WTC11 (cell line): ENCODE results near the gene B3GNT9. TPM values are rescaled to one million over a fixed set of nuclear protein-coding genes. Genes with fewer than 3 reads are reported as not detected.
A peak's percentile ranks its signal among the peaks of the same experiment; 100 is the strongest.

Source experiments
- ATAC-seq: fragments of 200-7000 bp; cut with Tn5 transposase; 2 replicates; pipeline ENCODE4 v1.10.0; 2021; ENCODE audit warnings: mild to moderate bottlenecking, moderate library complexity
- CTCF ChIA-PET: fragments of 300-600 bp; sonication (Branson Sonifier 250); formaldehyde crosslinking; loops from one replicate; lab custom pipeline; 2021; ENCODE audit warnings: antibody characterized with exemption; lab: Charles Lee
- POLR2A ChIA-PET: fragments of 350-600 bp; sonication (Branson Sonifier 250); formaldehyde crosslinking; loops from one replicate; lab custom pipeline; 2021; ENCODE audit warnings: antibody characterized with exemption; lab: Charles Lee
- DNase-seq: peaks from one replicate; pipeline ENCODE4 v3.0.0; 2021; ENCODE audit warnings: low spot score
- H3K27ac Mint-ChIP-seq: 2 replicates; pipeline ENCODE4 v1.8.0; 2021; ENCODE audit warnings: mixed read lengths
- H3K27me3 Mint-ChIP-seq: 2 replicates; pipeline ENCODE4 v1.8.0; 2021; ENCODE audit warnings: low read depth, mild to moderate bottlenecking, moderate library complexity, mixed read lengths
- H3K36me3 Mint-ChIP-seq: 2 replicates; pipeline ENCODE4 v1.8.0; 2021; ENCODE audit warnings: mixed read lengths
- H3K4me1 Mint-ChIP-seq: 2 replicates; pipeline ENCODE4 v1.8.0; 2022; ENCODE audit warnings: mixed read lengths
- H3K4me3 Mint-ChIP-seq: 2 replicates; pipeline ENCODE4 v1.8.0; 2021; ENCODE audit warnings: mild to moderate bottlenecking, moderate library complexity, mixed read lengths
- H3K9me3 Mint-ChIP-seq: 2 replicates; pipeline ENCODE4 v1.8.0; 2021; ENCODE audit warnings: mixed read lengths
- CREM ChIP-seq: sonication (generic); formaldehyde crosslinking; IDR thresholded peaks from 2 replicates; pipeline ENCODE4 v1.8.1; 2022; ENCODE audit warnings: mild to moderate bottlenecking, missing genetic modification reagents, moderate library complexity
- CTCF ChIP-seq: fragments of 200-600 bp; IDR thresholded peaks from 2 replicates; pipeline ENCODE4 v1.8.0; 2022; ENCODE audit warnings: antibody characterized with exemption
- E2F1 ChIP-seq: sonication (generic); formaldehyde crosslinking; IDR thresholded peaks from 2 replicates; pipeline ENCODE4 v1.8.0; 2022; ENCODE audit warnings: mild to moderate bottlenecking, missing genetic modification reagents
- ESRRA ChIP-seq: sonication (generic); formaldehyde crosslinking; IDR thresholded peaks from 2 replicates; pipeline ENCODE4 v1.8.1; 2022; ENCODE audit warnings: mild to moderate bottlenecking, missing genetic modification reagents, borderline replicate concordance
- ETV6 ChIP-seq: sonication (generic); formaldehyde crosslinking; IDR thresholded peaks from 2 replicates; pipeline ENCODE4 v1.8.1; 2022; ENCODE audit warnings: mild to moderate bottlenecking, missing genetic modification reagents
- FOXK1 ChIP-seq: sonication (generic); formaldehyde crosslinking; IDR thresholded peaks from 2 replicates; pipeline ENCODE4 v1.8.0; 2022; ENCODE audit warnings: mild to moderate bottlenecking, moderate library complexity, missing genetic modification reagents
- FOXP1 ChIP-seq: sonication (generic); formaldehyde crosslinking; IDR thresholded peaks from 2 replicates; pipeline ENCODE4 v1.8.0; 2022; ENCODE audit warnings: missing genetic modification reagents, mild to moderate bottlenecking, moderate library complexity, borderline replicate concordance
- MAX ChIP-seq: sonication (generic); formaldehyde crosslinking; IDR thresholded peaks from 2 replicates; pipeline ENCODE4 v1.8.0; 2022; ENCODE audit warnings: mild to moderate bottlenecking, missing genetic modification reagents
- MXD4 ChIP-seq: fragments of 250-450 bp; sonication (Bioruptor Pico); IDR thresholded peaks from 2 replicates; pipeline ENCODE4 v1.8.0; 2021; ENCODE audit warnings: mild to moderate bottlenecking, moderate library complexity, borderline replicate concordance
- MYBL2 ChIP-seq: sonication (generic); formaldehyde crosslinking; IDR thresholded peaks from 2 replicates; pipeline ENCODE4 v1.8.1; 2023; ENCODE audit warnings: mild to moderate bottlenecking, moderate library complexity, missing genetic modification reagents
- NFYB ChIP-seq: sonication (generic); formaldehyde crosslinking; conservative IDR thresholded peaks from 2 replicates; pipeline ENCODE4 v1.8.0; 2022; ENCODE audit warnings: low read depth, missing genetic modification reagents
- NR1H2 ChIP-seq: sonication (generic); formaldehyde crosslinking; IDR thresholded peaks from 2 replicates; pipeline ENCODE4 v1.9.0; 2021; ENCODE audit warnings: mild to moderate bottlenecking, moderate library complexity, missing genetic modification reagents
- OVOL2 ChIP-seq: fragments of 250-450 bp; sonication (Bioruptor Pico); IDR thresholded peaks from 2 replicates; pipeline ENCODE4 v1.9.0; 2021; ENCODE audit warnings: mild to moderate bottlenecking, borderline replicate concordance
- SP1 ChIP-seq: sonication (generic); formaldehyde crosslinking; conservative IDR thresholded peaks from 2 replicates; pipeline ENCODE4 v1.8.1; 2022; ENCODE audit warnings: missing genetic modification reagents
- TCF7 ChIP-seq: sonication (generic); formaldehyde crosslinking; IDR thresholded peaks from 2 replicates; pipeline ENCODE4 v1.8.0; 2022; ENCODE audit warnings: mild to moderate bottlenecking, low read depth, missing genetic modification reagents, moderate library complexity
- ZBTB21 ChIP-seq: sonication (generic); formaldehyde crosslinking; IDR thresholded peaks from 2 replicates; pipeline ENCODE4 v1.8.1; 2023; ENCODE audit warnings: mild to moderate bottlenecking, missing genetic modification reagents, borderline replicate concordance
- ZBTB43 ChIP-seq: sonication (generic); formaldehyde crosslinking; IDR thresholded peaks from 2 replicates; pipeline ENCODE4 v1.8.1; 2023; ENCODE audit warnings: mild to moderate bottlenecking, missing genetic modification reagents
- ZNF416 ChIP-seq: fragments of 250-450 bp; sonication (Bioruptor Pico); IDR thresholded peaks from 2 replicates; pipeline ENCODE4 v1.9.0; 2021; ENCODE audit warnings: mild to moderate bottlenecking, inconsistent platforms
- ZNF423 ChIP-seq: fragments of 250-450 bp; sonication (Bioruptor Pico); IDR thresholded peaks from 2 replicates; pipeline ENCODE4 v2.1.2; 2022; ENCODE audit warnings: mild to moderate bottlenecking, moderate library complexity
- ZNF512 ChIP-seq: sonication (generic); formaldehyde crosslinking; IDR thresholded peaks from 2 replicates; pipeline ENCODE4 v1.8.1; 2022; ENCODE audit warnings: missing genetic modification reagents, borderline replicate concordance
- total RNA-seq: library from RNA; stranded (reverse); gene quantifications from 3 replicates; pipeline ENCODE4 v1.2.3, GENCODE V29; 2021
- TF ChIP-seq, protein P1 (sequence below): sonication (generic); formaldehyde crosslinking; IDR thresholded peaks from 2 replicates; pipeline ENCODE4 v1.8.1; 2023; ENCODE audit warnings: mild to moderate bottlenecking, moderate library complexity, missing genetic modification reagents
- TF ChIP-seq, protein P2 (sequence below): sonication (generic); formaldehyde crosslinking; IDR thresholded peaks from 2 replicates; pipeline ENCODE4 v1.8.0; 2022; ENCODE audit warnings: mild to moderate bottlenecking, missing genetic modification reagents
- TF ChIP-seq, protein P3 (sequence below): sonication (generic); formaldehyde crosslinking; IDR thresholded peaks from 2 replicates; pipeline ENCODE4 v1.8.0; 2022; ENCODE audit warnings: mild to moderate bottlenecking, missing genetic modification reagents

Gene B3GNT9
- total RNA-seq, 1 experiment from 2014 or later: 6.4 TPM

- H3K4me3 Mint-ChIP-seq: peak overlapping the region; percentile 58
- ChIA-PET CTCF (interaction anchor here (0.9 to 15.6 kb wide), 10 partner anchors 6 to 202 kb away, joined by 3 to 386 read pairs (median 11); partner anchors contain the start of genes B3GNT9, CES3, ELMO3 and FBXL8), POLR2A (interaction anchor here (0.8 kb wide), 1 partner anchor 11 kb away, joined by 3 read pairs; no protein-coding TSS in a partner anchor)
- peaks cover 42% of the 10 kb centered on the region for H3K4me1 Mint-ChIP-seq
- H3K27ac Mint-ChIP-seq: no peak overlapping the region
- ATAC-seq (peak; percentile 5), DNase-seq (peak; percentile 56)
- TF ChIP-seq, protein P1, sequence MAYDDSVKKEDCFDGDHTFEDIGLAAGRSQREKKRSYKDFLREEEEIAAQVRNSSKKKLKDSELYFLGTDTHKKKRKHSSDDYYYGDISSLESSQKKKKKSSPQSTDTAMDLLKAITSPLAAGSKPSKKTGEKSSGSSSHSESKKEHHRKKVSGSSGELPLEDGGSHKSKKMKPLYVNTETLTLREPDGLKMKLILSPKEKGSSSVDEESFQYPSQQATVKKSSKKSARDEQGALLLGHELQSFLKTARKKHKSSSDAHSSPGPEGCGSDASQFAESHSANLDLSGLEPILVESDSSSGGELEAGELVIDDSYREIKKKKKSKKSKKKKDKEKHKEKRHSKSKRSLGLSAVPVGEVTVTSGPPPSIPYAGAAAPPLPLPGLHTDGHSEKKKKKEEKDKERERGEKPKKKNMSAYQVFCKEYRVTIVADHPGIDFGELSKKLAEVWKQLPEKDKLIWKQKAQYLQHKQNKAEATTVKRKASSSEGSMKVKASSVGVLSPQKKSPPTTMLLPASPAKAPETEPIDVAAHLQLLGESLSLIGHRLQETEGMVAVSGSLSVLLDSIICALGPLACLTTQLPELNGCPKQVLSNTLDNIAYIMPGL (CRISPR knock-in tag): peak; percentile 60; the same call in 1 of the 2 replicates
- peak; percentile 60 for TF ChIP-seq SP1 (CRISPR knock-in tag)
- no peak for TF ChIP-seq CTCF
- TF ChIP-seq OVOL2 (CRISPR knock-in tag): no peak
- TF ChIP-seq MYBL2: peak; percentile 64
- TF ChIP-seq E2F1 (CRISPR knock-in tag): peak; percentile 71
- 0 out of 2 replicates have a peak, but pooled peaks have one; percentile 48 for TF ChIP-seq CREM (CRISPR knock-in tag)
- no peak for TF ChIP-seq MXD4 (CRISPR knock-in tag)
- TF ChIP-seq, protein P2, sequence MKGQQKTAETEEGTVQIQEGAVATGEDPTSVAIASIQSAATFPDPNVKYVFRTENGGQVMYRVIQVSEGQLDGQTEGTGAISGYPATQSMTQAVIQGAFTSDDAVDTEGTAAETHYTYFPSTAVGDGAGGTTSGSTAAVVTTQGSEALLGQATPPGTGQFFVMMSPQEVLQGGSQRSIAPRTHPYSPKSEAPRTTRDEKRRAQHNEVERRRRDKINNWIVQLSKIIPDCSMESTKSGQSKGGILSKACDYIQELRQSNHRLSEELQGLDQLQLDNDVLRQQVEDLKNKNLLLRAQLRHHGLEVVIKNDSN (CRISPR knock-in tag): peak; percentile 55; the same call in 1 of the 2 replicates
- no peak for TF ChIP-seq ZNF423 (CRISPR knock-in tag)
- peak; percentile 15; the same call in 1 of the 2 replicates for TF ChIP-seq FOXP1 (CRISPR knock-in tag)
- peak; percentile 57; the same call in 1 of the 2 replicates for TF ChIP-seq ETV6 (CRISPR knock-in tag)
- 0 out of 2 replicates have a peak, but pooled peaks have one; percentile 57 for TF ChIP-seq TCF7 (CRISPR knock-in tag)
- TF ChIP-seq ZNF416 (CRISPR knock-in tag): 0 out of 2 replicates have a peak, but pooled peaks have one; percentile 19
- TF ChIP-seq NFYB: 0 out of 2 replicates have a peak, but pooled peaks have one; percentile 14
- no peak for TF ChIP-seq ZBTB21 (CRISPR knock-in tag)
- TF ChIP-seq ZBTB43 (CRISPR knock-in tag): peak; percentile 79; the same call in 1 of the 2 replicates
- 0 out of 2 replicates have a peak, but pooled peaks have one; percentile 5 for TF ChIP-seq ESRRA
- TF ChIP-seq MAX (CRISPR knock-in tag): peak; percentile 95
- no peak for TF ChIP-seq ZNF512 (CRISPR knock-in tag)
- peak; percentile 16; the same call in 1 of the 2 replicates for TF ChIP-seq FOXK1 (CRISPR knock-in tag)
- TF ChIP-seq NR1H2 (CRISPR knock-in tag): no peak
- TF ChIP-seq, protein P3, sequence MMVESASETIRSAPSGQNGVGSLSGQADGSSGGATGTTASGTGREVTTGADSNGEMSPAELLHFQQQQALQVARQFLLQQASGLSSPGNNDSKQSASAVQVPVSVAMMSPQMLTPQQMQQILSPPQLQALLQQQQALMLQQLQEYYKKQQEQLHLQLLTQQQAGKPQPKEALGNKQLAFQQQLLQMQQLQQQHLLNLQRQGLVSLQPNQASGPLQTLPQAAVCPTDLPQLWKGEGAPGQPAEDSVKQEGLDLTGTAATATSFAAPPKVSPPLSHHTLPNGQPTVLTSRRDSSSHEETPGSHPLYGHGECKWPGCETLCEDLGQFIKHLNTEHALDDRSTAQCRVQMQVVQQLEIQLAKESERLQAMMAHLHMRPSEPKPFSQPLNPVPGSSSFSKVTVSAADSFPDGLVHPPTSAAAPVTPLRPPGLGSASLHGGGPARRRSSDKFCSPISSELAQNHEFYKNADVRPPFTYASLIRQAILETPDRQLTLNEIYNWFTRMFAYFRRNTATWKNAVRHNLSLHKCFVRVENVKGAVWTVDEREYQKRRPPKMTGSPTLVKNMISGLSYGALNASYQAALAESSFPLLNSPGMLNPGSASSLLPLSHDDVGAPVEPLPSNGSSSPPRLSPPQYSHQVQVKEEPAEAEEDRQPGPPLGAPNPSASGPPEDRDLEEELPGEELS: peak; percentile 71
- no peaks in the 10 kb centered on the region for H3K9me3 Mint-ChIP-seq
- H3K27me3 Mint-ChIP-seq: peaks cover 99% of the 10 kb centered on the region
- peaks cover 2% of the 10 kb centered on the region; the same call in 1 of the 2 replicates for H3K36me3 Mint-ChIP-seq
These were observed 12.6 kb upstream of the B3GNT9 start for GRCh38 chr16:67163164-67163998.
